H1 (cell line): ENCODE results near the gene DEPP1. TPM values are rescaled to one million over a fixed set of nuclear protein-coding genes. Genes with fewer than 3 reads are reported as not detected.

Experiments
- CTCF ChIA-PET: fragments of 300-600 bp; sonication (Branson Sonifier 250); formaldehyde crosslinking; loops from one replicate; lab custom pipeline; 2021; ENCODE audit not compliant: partially characterized antibody; lab: Charles Lee
- POLR2A ChIA-PET: fragments of 300-600 bp; sonication (Branson Sonifier 250); formaldehyde crosslinking; loops from one replicate; lab custom pipeline; 2021; ENCODE audit warnings: inconsistent platforms; ENCODE audit not compliant: partially characterized antibody; lab: Charles Lee
- DNase-seq, 2 experiments: peaks; one replicate each; pipeline versions ENCODE4 v3.0.0 to v3.0.0-alpha.2; 2010 to 2022; ENCODE audit warnings: low spot score in 2 of 2, low read depth in 1 of 2, mixed read lengths in 1 of 2
- FAIRE-seq: peaks from 2 replicates; lab custom pipeline; 2011; peaks lifted over from hg19 to GRCh38; lab: Jason Lieb, UNC
- H2AFZ ChIP-seq: 2 replicates; pipeline ENCODE4 v1.8.1; 2012; ENCODE audit warnings: low read length, inconsistent platforms
- H2AK5ac ChIP-seq: 2 replicates; pipeline ENCODE4 v1.6.1; 2013; ENCODE audit warnings: low read depth, low read length
- H2BK120ac ChIP-seq: replicated peaks from 2 replicates; pipeline ENCODE3; 2013; ENCODE audit warnings: low read depth, low read length, inconsistent platforms
- H2BK12ac ChIP-seq: 2 replicates; pipeline ENCODE4 v1.6.1; 2013; ENCODE audit warnings: low read depth, low read length
- H2BK15ac ChIP-seq: 2 replicates; pipeline ENCODE4 v1.6.1; 2013; ENCODE audit warnings: low read length
- H2BK20ac ChIP-seq: 2 replicates; pipeline ENCODE4 v1.6.1; 2013; ENCODE audit warnings: low read length
- H2BK5ac ChIP-seq: 2 replicates; pipeline ENCODE4 v1.6.1; 2013; ENCODE audit warnings: low read depth, low read length
- H3K14ac ChIP-seq: 2 replicates; pipeline ENCODE4 v1.6.1; 2013; ENCODE audit warnings: inconsistent platforms; ENCODE audit not compliant: insufficient read length
- H3K18ac ChIP-seq: 2 replicates; pipeline ENCODE4 v1.6.1; 2013; ENCODE audit warnings: low read length; ENCODE audit errors: extremely low read depth
- H3K23ac ChIP-seq: 2 replicates; pipeline ENCODE4 v1.6.1; 2013; ENCODE audit warnings: inconsistent platforms; ENCODE audit not compliant: insufficient read length
- H3K23me2 ChIP-seq: 2 replicates; pipeline ENCODE4 v1.6.1; 2013; ENCODE audit warnings: low read depth, low read length
- H3K27ac ChIP-seq: 2 replicates; pipeline ENCODE4 v1.6.1; 2011; ENCODE audit warnings: low read depth, low read length, inconsistent platforms
- H3K27me3 ChIP-seq, 4 experiments: replicated peaks in 1 of 4; 1 replicate in 1 of 4; 2 replicates in 3 of 4; pipeline versions ENCODE4 v1.6.1 to v1.8.1; 2011 to 2013; ENCODE audit warnings: low read length in 3 of 4, mild to moderate bottlenecking in 3 of 4, inconsistent platforms in 2 of 4, mixed read lengths in 2 of 4, moderate library complexity in 1 of 4; ENCODE audit not compliant: control insufficient read depth in 3 of 4, insufficient read depth in 3 of 4; ENCODE audit errors: extremely low read depth in 1 of 4
- H3K36me3 ChIP-seq, 4 experiments: 2 replicates each; pipeline versions ENCODE4 v1.6.1 to v1.8.1; 2011 to 2013; ENCODE audit warnings: mild to moderate bottlenecking in 4 of 4, low read length in 3 of 4, moderate library complexity in 2 of 4, control low read depth in 1 of 4, inconsistent platforms in 1 of 4; ENCODE audit not compliant: insufficient read depth in 4 of 4, control insufficient read depth in 2 of 4
- H3K4ac ChIP-seq: replicated peaks from 2 replicates; pipeline ENCODE3; 2013; ENCODE audit warnings: low read length, low read depth, mixed read lengths, inconsistent platforms; ENCODE audit not compliant: insufficient read length
- H3K4me1 ChIP-seq, 4 experiments: replicated peaks in 1 of 4; 1 replicate in 1 of 4; 2 replicates in 3 of 4; pipeline versions ENCODE4 v1.6.1 to v1.8.1; 2011 to 2013; ENCODE audit warnings: low read length in 3 of 4, inconsistent platforms in 2 of 4, mixed read lengths in 1 of 4; ENCODE audit not compliant: insufficient read depth in 4 of 4, control insufficient read depth in 3 of 4
- H3K4me2 ChIP-seq, 2 experiments: 2 replicates each; pipeline versions ENCODE4 v1.6.1 to v1.8.1; 2011 to 2013; ENCODE audit warnings: low read depth in 2 of 2, low read length in 2 of 2, control low read depth in 1 of 2, inconsistent platforms in 1 of 2, mild to moderate bottlenecking in 1 of 2; ENCODE audit not compliant: insufficient read depth in 1 of 2
- H3K4me3 ChIP-seq, 4 experiments: fragments of 200-600, 300-600 bp in 1 of 4; sonication (generic), shearing (Covaris generic), sonication (Bioruptor Twin) in 1 of 4; 2 replicates each; pipeline versions ENCODE4 v1.5.1 to v1.8.1; 2011 to 2016; ENCODE audit warnings: low read length in 4 of 4, low read depth in 3 of 4, control low read depth in 2 of 4, inconsistent platforms in 2 of 4, mild to moderate bottlenecking in 2 of 4, mixed read lengths in 1 of 4, moderate library complexity in 1 of 4; ENCODE audit not compliant: insufficient read depth in 2 of 4; ENCODE audit errors: extremely low read depth in 1 of 4
- H3K56ac ChIP-seq: replicated peaks from 2 replicates; pipeline ENCODE3; 2013; ENCODE audit warnings: low read depth, mild to moderate bottlenecking, mixed read lengths, low read length, inconsistent platforms; ENCODE audit not compliant: insufficient read length
- H3K79me1 ChIP-seq: 2 replicates; pipeline ENCODE4 v1.6.1; 2013; ENCODE audit warnings: low read depth, low read length, control low read depth
- H3K79me2 ChIP-seq, 2 experiments: 2 replicates each; pipeline versions ENCODE4 v1.6.1 to v1.8.1; 2012 to 2013; ENCODE audit warnings: low read length in 2 of 2, mild to moderate bottlenecking in 2 of 2, inconsistent platforms in 1 of 2; ENCODE audit not compliant: insufficient read depth in 2 of 2, control insufficient read depth in 1 of 2
- H3K9ac ChIP-seq, 4 experiments: replicated peaks in 1 of 4; 1 replicate in 1 of 4; 2 replicates in 3 of 4; pipeline versions ENCODE4 v1.6.1 to v1.8.1; 2011 to 2013; ENCODE audit warnings: low read depth in 3 of 4, low read length in 3 of 4, control low read depth in 2 of 4, mild to moderate bottlenecking in 2 of 4, moderate library complexity in 2 of 4, inconsistent platforms in 1 of 4; ENCODE audit errors: extremely low read depth in 1 of 4
- H3K9me3 ChIP-seq, 2 experiments: 2 replicates each; pipeline versions ENCODE4 v1.6.1 to v1.8.1; 2012 to 2013; ENCODE audit warnings: mild to moderate bottlenecking in 2 of 2, moderate library complexity in 2 of 2, control low read depth in 1 of 2, inconsistent platforms in 1 of 2, low read depth in 1 of 2, low read length in 1 of 2, mixed read lengths in 1 of 2; ENCODE audit not compliant: insufficient read depth in 2 of 2
- H4K20me1 ChIP-seq, 2 experiments: replicated peaks in 1 of 2; 2 replicates each; pipeline versions ENCODE3 to v1.8.1; 2011 to 2013; ENCODE audit warnings: inconsistent platforms in 2 of 2, low read length in 2 of 2, mild to moderate bottlenecking in 1 of 2; ENCODE audit not compliant: insufficient read depth in 2 of 2, control insufficient read depth in 1 of 2
- H4K5ac ChIP-seq: 2 replicates; pipeline ENCODE4 v1.6.1; 2013; ENCODE audit warnings: low read length, low read depth, mixed read lengths, inconsistent platforms; ENCODE audit not compliant: insufficient read length
- H4K8ac ChIP-seq: 2 replicates; pipeline ENCODE4 v1.8.0; 2013; ENCODE audit warnings: mild to moderate bottlenecking, moderate library complexity, low read length, inconsistent platforms; ENCODE audit not compliant: insufficient read depth; ENCODE audit errors: extremely low read depth
- H4K91ac ChIP-seq: replicated peaks from 2 replicates; pipeline ENCODE3; 2013; ENCODE audit warnings: low read length, mixed read lengths, inconsistent platforms; ENCODE audit not compliant: insufficient read length
- RAD21 ChIP-seq, 2 experiments: IDR thresholded peaks in 1 of 2; conservative IDR thresholded peaks in 1 of 2; 2 replicates each; pipeline ENCODE4 v1.6.1; 2011; ENCODE audit warnings: low read depth in 2 of 2, low read length in 2 of 2, improper control_type of control experiment in 1 of 2, inconsistent platforms in 1 of 2, mild to moderate bottlenecking in 1 of 2, moderate library complexity in 1 of 2
- ZNF274 ChIP-seq: IDR thresholded peaks from 2 replicates; pipeline ENCODE4 v1.7.0; 2012; ENCODE audit warnings: low read length, borderline replicate concordance; ENCODE audit errors: extremely low read depth
- WGBS, 2 experiments: shearing (Covaris generic) in 1 of 2; methylation state at CpG; one replicate each; pipeline versions ENCODE4 v1.1.6 to v1.1.7; 2013 to 2015; ENCODE audit warnings: low lambda C conversion rate in 2 of 2, mixed read lengths in 2 of 2, inconsistent platforms in 1 of 2, low coverage in 1 of 2, missing lambda C conversion rate in 1 of 2; ENCODE audit not compliant: insufficient replicate concordance in 2 of 2, insufficient coverage in 1 of 2, insufficient read length in 1 of 2; ENCODE audit errors: extremely low coverage in 1 of 2, missing lambda C conversion rate in 1 of 2; 5-methylcytosine and 5-hydroxymethylcytosine counted together
- polyA plus RNA-seq, 7 experiments: library from polyadenylated mRNA; depleted of rRNA in 3 of 7; stranded (reverse) in 5 of 7; unstranded in 2 of 7; fragments of >200 nt in 5 of 7; fragments of 200-250 nt in 2 of 7; gene quantifications; 1 replicate in 5 of 7; 2 replicates in 1 of 7; 4 replicates in 1 of 7; pipeline versions ENCODE4 v1.2.1 to v1.2.3, GENCODE V29; 2011 to 2013; ENCODE audit warnings: missing spikeins in 2 of 7, mixed read lengths in 2 of 7
- total RNA-seq: library from RNA; stranded (reverse); fragmentation: NEBNext Ultra II Directional; extraction: Animal tissue kit (Norgen Biotek cat#: 25700); gene quantifications from 2 replicates; pipeline ENCODE4 v1.2.1, GENCODE V29; 2021
- TF ChIP-seq, protein P1 (sequence below), 3 experiments: IDR thresholded peaks; 1 replicate in 2 of 3; 2 replicates in 1 of 3; pipeline versions ENCODE4 v1.5.1 to v1.6.1; 2011; ENCODE audit warnings: low read length in 3 of 3, mild to moderate bottlenecking in 3 of 3, inconsistent platforms in 2 of 3, low read depth in 1 of 3, moderate library complexity in 1 of 3; ENCODE audit not compliant: insufficient read depth in 1 of 3; ENCODE audit errors: control extremely low read depth in 1 of 3

Gene DEPP1
- total and polyA plus RNA-seq, 2 of the 8 experiments (the other 6 are each of a cell fraction or from before 2014, with no cell fraction given), result 0.67 to 4.5 TPM

- no peak overlapping the region for H2BK15ac ChIP-seq
- H2BK120ac ChIP-seq, result no peak overlapping the region
- POLR2A ChIA-PET, result interaction anchor here (0.7 kb wide), 1 partner anchor 742 kb away, joined by 3 read pairs; no protein-coding TSS in a partner anchor
- H3K4me2 ChIP-seq, result no peak overlapping the region
- H3K4me1 ChIP-seq, result no peaks in the 10 kb centered on the region; a peak in 1 of 7 replicates
- H3K9me3 ChIP-seq, result no peaks in the 10 kb centered on the region
- no peak overlapping the region for H2BK12ac ChIP-seq
- peaks cover 0 to 13% (median 7%) of the 10 kb centered on the region in 4 experiments; a peak in 7 of 8 replicates for H3K36me3 ChIP-seq
- no peak overlapping the region for H3K9ac ChIP-seq
- no peak overlapping the region for H3K18ac ChIP-seq
- H3K79me2 ChIP-seq, result no peaks in the 10 kb centered on the region; a peak in 1 of 4 replicates
- H4K5ac ChIP-seq, result no peak overlapping the region
- H4K8ac ChIP-seq, result no peak overlapping the region
- H3K79me1 ChIP-seq, result no peaks in the 10 kb centered on the region
- no peak overlapping the region for H2AFZ ChIP-seq
- H3K23ac ChIP-seq, result no peak overlapping the region
- no peak overlapping the region for H3K4me3 ChIP-seq
- H2BK5ac ChIP-seq, result no peak overlapping the region
- DNase-seq (no peak), FAIRE-seq (peak; percentile 98)
- CTCF ChIA-PET, result interaction anchor here (0.6 to 1.6 kb wide), 12 partner anchors 10 to 212 kb away, joined by 3 to 5 read pairs (median 3); no protein-coding TSS in a partner anchor
- no peaks in the 10 kb centered on the region for H3K23me2 ChIP-seq
- peaks cover 0 to 5% of the 10 kb centered on the region in 2 experiments for H4K20me1 ChIP-seq
- 25% methylated on average over 8 of the region's 8 CpGs; no CpG with 5 or more reads in 1 of the 2 experiments for WGBS, 2 experiments
- H4K91ac ChIP-seq, result no peak overlapping the region
- no peak overlapping the region for H3K56ac ChIP-seq
- H3K14ac ChIP-seq, result no peak overlapping the region
- H3K27me3 ChIP-seq, result no peaks in the 10 kb centered on the region; a peak in 1 of 7 replicates
- TF ChIP-seq RAD21 (IDR thresholded peaks at IDR 0.05 in 1 of 2, conservative IDR thresholded peaks at IDR 0.05 in 1 of 2; ENCODE audit: low read depth in 2 of 2, low read length in 2 of 2), result peak; percentile 96 to 97
- no peak for TF ChIP-seq ZNF274
- TF ChIP-seq, protein P1, sequence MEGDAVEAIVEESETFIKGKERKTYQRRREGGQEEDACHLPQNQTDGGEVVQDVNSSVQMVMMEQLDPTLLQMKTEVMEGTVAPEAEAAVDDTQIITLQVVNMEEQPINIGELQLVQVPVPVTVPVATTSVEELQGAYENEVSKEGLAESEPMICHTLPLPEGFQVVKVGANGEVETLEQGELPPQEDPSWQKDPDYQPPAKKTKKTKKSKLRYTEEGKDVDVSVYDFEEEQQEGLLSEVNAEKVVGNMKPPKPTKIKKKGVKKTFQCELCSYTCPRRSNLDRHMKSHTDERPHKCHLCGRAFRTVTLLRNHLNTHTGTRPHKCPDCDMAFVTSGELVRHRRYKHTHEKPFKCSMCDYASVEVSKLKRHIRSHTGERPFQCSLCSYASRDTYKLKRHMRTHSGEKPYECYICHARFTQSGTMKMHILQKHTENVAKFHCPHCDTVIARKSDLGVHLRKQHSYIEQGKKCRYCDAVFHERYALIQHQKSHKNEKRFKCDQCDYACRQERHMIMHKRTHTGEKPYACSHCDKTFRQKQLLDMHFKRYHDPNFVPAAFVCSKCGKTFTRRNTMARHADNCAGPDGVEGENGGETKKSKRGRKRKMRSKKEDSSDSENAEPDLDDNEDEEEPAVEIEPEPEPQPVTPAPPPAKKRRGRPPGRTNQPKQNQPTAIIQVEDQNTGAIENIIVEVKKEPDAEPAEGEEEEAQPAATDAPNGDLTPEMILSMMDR (IDR thresholded peaks at IDR 0.05; ENCODE audit: control extremely low read depth in 1 of 3, insufficient read depth in 1 of 3, low read depth in 1 of 3, low read length in 3 of 3), result peak in 2 of 3 experiments; percentile 79 to 81; a peak in 3 of 4 replicates
- H3K4ac ChIP-seq, result no peak overlapping the region
- H2AK5ac ChIP-seq, result no peak overlapping the region
- no peak overlapping the region for H3K27ac ChIP-seq
- H2BK20ac ChIP-seq, result no peak overlapping the region
Observed at GRCh38 chr10:45008524-45009161, 30.0 kb upstream of the DEPP1 start.
